ENCODE measurements around the gene NDUFS8. TPM values are rescaled to one million over a fixed set of nuclear protein-coding genes. Genes with fewer than 3 reads are reported as not detected.

Gene NDUFS8
- total RNA-seq, 1 donor from 2014 or later = 128 TPM

DNA sequence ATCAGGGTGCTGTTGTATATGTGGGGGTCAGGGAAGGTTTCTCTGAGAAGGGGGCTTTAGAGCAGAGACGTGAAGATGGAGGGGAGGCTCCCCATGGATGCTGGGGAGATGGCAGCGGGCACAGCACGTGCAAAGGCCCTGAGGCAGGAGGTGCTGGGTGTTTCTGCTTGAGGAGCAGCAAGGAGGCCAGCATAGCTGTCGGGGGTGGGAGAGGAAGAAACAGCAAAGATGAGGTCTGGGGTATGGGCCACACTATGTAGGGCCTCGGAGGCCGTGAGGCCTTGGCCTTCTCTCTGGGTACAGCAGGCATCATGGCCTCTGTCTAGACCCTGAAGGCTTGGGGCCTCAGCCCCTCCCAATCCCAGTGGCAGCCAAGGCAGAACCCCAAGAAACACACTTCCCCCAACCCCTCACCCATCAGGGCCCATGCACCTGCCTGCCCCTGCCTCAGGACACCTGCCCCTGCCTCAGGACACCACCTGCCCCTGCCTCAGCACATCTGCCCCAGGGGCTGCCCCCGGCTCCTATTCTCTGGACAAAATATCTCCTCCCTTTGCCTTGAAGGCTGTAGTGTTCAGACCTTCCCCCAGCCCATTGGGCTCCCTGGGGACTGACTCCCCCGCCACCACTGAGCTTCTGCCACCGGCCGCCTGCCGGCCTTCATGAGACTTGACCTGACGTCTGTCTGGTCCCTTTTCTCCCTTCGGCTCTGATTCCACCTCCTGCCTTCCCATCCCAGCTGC is 14.1 kb upstream of the NDUFS8 start:
- no peak for ATAC-seq

DNA sequence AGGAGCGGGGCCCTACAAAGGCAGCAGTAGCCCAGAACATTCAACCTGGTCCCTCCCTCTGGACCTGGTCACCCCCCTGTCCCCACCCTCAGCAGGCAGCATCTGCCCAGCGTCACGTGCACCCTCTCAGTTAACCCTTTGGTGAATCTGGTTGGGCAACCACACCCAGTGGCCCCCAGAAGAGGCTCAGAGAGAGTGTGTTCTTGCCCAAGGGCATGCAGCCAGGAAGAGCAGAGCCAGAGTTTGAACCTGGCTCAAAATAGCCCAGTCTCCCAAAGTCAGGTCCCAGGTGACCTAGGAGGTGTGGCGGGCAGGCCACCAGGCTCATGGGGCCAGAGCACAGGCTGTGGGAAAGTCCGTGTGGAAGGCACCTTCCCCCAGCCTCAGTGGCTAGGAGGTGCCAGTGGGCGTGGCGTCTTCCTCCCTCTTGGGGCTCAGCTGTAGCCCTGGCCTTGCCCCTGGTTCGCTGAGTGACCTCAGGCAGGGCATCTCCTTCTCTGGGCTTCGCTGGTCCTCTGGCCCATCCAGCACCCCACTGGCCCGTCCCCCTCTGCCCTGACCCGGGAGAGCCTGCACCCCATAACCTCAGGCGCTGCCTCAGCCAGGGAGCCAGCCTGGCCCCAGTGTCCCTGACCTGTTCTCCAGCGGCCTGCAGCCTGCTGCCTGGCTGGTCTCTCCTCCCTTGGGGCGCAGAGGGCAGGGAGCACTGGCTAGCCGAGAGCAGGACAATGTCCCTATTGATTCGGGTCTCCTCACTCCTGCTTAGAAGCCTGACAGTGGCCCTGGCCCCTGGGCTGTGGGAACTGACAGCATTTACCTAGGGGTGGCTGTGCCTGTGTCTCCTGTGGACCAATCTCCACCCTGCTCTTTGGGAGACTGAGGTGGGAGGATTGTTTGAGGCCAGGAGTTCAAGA is 13.3 kb upstream of the NDUFS8 start:
- ATAC-seq = no peak

GRCh38 chr11:68017980-68018729 is 12.3 kb upstream of the NDUFS8 start:
- no peak for ATAC-seq

DNA sequence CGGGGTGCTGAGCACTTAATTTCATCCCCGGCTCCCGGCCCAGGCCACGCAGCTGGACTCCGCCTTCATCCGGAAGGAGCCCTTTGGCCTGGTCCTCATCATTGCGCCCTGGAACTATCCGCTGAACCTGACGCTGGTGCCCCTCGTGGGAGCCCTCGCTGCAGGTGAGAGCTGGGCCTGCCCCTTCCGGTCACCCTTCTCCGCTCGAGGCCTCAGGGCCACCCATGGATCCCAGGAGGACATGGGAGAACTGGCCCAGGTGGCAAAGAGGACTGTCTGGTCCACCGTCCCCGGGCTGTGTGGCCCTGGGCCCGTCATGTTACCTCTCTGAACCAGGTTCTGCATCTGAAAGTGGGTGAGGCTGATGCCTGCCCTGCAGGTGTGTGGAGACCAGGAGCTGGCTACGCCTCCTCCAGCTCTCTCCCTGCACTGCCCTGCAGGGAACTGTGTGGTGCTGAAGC is 11.7 kb upstream of the NDUFS8 start:
- no peak for ATAC-seq

DNA sequence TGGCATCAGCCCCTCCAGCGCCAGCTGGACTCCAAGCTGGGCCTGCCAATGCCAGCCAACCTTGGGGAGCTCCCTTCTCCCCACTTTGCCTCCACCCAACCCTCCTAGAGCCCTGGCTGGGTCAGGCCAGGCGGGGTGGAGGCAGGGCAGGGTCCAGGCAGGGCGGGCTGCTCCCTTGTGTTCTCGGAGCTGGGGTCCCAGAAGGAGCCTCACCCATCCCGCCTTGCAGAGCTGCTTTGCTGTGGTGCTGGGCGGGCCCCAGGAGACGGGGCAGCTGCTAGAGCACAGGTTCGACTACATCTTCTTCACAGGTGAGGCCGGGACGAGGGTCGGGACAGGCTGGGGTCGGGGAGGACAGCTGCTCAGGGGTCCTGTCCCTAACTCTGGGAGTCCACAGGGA is 11.0 kb upstream of the NDUFS8 start:
- ATAC-seq = no peak

- peak; percentile 30 for ATAC-seq
These were observed 9.9 kb upstream of the NDUFS8 start for GRCh38 chr11:68020575-68020974.

DNA sequence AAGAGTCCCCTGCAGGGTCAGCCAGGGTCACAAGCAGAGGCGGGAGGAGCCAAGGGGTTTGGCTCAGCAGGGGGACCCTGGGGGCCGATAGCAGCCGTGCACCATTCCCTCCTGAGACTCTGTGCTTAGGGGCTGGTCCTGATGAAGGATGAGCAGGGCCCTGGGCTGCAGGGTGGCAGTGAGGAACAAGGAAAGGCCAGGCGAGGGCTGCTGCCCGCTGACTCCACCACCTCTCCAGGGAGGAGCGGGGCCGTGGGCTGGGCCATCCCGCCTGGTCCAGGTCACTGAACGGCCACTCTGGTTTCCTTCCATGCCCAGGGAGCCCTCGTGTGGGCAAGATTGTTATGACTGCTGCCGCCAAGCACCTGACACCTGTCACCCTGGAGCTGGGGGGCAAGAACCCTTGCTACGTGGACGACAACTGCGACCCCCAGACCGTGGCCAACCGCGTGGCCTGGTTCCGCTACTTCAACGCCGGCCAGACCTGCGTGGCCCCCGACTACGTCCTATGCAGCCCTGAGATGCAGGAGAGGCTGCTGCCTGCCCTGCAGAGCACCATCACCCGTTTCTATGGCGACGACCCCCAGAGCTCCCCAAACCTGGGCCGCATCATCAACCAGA is 9.2 kb upstream of the NDUFS8 start:
- ATAC-seq = peak; percentile 58

DNA sequence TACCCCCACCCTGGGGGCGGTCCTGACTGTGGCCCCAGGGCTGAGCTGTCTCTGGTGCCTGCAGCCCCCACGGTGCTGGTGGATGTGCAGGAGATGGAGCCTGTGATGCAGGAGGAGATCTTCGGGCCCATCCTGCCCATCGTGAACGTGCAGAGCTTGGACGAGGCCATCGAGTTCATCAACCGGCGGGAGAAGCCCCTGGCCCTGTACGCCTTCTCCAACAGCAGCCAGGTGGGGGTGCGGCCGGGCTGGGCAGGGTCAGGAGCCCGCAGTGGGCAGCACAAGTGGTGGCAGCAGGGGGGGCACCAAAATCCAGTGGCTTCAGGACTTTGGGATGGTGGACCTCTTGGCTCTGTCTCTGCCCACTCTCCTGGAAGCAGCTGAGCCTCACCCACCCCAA is 8.0 kb upstream of the NDUFS8 start:
- no peak for ATAC-seq

DNA sequence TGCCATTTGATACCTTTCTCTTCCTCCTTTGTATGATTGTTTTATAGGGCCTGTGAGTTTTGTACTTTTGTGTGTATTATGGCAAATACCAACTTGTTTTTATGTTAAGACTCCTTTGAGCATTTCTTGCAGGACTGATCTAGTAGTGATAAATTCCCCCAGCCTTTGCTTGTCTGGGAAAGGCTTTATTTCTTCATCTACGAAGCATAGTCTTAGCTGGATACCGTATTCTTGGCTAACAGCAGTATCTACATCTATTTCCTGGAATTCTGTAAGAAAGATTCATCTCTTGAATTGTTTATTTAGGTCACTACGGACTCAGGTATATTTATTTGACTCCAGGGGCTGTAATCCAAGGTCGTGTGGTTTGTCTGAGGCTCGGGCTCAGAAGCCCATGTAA is 6.0 kb upstream of the NDUFS8 start:
- ATAC-seq = no peak

DNA sequence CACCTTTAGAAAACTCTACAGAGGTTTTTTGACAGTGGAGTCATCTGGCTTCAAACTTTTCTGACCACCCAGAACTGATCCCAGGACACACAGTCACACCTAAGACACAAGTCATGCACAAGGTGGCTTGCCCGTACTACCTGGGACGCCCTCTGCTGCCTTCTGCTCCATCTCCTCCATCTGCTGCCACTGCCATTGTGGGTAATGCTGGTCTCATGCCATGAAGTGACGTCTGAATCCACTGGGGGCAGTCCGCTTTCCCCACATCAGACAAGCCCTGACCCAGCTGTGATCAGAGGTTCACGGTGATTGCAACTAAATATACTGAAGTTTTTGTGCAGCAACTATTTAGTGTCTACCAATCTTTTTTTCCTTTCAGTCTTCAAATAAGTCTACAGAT is 5.4 kb upstream of the NDUFS8 start:
- ATAC-seq = no peak

GRCh38 chr11:68026391-68027105 is 3.9 kb upstream of the NDUFS8 start:
- no peak for ATAC-seq

DNA sequence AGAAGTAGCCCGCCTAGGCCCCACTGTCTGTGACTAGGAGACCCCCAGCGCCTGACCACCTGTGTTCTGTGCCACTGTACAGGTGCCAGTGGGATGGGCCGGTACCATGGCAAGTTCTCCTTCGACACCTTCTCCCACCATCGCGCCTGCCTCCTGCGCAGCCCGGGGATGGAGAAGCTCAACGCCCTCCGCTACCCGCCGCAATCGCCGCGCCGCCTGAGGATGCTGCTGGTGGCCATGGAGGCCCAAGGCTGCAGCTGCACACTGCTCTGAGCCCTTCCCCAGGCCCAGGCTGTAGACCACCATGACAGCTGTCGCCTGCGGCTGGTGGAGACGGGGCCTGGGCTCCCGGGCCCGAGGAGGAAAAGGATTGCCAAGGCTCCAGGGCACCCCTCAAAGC is 2.8 kb upstream of the NDUFS8 start:
- ATAC-seq = no peak

DNA sequence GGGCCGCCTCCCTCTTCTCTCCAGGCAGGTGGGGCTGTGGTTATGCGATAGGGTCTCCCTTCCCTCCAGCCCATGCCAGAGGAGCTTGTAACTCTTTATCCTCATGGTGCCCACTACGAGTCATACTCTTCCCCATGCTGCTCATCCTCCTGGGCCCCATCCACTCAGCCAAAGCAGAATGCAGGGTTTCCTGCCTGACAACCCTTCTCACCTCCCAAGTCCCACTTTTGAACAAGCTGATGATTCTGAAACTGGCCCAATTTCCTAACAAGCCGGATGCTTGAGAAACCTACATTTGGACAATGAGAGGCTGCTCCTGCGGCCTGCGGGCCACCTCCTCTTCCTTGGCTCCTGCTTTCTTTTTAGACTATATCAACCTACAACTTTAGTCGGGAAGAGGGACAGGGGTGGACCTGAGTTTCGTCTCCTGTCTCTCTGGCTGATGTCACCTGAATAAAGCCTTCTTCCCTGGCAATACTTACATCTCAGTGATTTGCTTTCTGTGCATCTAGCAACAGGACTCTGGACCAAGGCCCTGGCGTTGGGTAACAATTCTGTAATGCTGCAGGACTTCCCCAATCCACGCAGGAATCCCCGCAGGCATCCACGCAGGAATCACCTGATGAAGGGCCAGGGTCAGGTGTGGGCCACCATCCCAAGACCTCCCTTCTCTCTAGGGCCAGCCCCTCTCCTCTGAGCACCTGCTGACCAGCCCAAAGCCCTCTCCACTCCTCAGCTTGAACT is 1.5 kb upstream of the NDUFS8 start:
- no peak for ATAC-seq

GRCh38 chr11:68031144-68031464 is 623 bp downstream of the NDUFS8 start:
- ATAC-seq = peak; percentile 5

GRCh38 chr11:68032003-68032402 is 1.5 kb downstream of the NDUFS8 start:
- ATAC-seq = no peak

- ATAC-seq = no peak
These were observed 2.7 kb downstream of the NDUFS8 start for GRCh38 chr11:68032997-68033707.

GRCh38 chr11:68033708-68034045 is 3.2 kb downstream of the NDUFS8 start:
- ATAC-seq = no peak

- ATAC-seq = no peak
These were observed 4.9 kb downstream of the NDUFS8 start for GRCh38 chr11:68035266-68035876.

DNA sequence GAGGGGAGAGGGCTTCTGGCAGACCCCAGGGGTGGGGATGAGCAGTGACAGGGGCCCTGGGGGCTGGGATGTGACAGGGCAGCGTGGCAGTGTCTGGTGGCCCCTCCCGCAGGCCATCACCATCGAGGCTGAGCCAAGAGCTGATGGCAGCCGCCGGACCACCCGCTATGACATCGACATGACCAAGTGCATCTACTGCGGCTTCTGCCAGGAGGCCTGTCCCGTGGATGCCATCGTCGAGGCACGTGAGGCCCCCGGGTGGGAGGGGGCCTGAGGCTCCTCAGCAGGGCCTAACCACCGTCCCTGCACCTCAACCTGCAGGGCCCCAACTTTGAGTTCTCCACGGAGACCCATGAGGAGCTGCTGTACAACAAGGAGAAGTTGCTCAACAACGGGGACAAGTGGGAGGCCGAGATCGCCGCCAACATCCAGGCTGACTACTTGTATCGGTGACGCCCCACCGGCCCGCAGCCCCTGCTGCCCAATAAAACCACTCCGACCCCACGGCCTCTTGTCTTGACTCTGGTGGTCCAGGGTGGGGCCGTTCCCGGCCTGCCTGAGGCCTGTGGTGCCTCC is 5.7 kb downstream of the NDUFS8 start:
- no peak for ATAC-seq

DNA sequence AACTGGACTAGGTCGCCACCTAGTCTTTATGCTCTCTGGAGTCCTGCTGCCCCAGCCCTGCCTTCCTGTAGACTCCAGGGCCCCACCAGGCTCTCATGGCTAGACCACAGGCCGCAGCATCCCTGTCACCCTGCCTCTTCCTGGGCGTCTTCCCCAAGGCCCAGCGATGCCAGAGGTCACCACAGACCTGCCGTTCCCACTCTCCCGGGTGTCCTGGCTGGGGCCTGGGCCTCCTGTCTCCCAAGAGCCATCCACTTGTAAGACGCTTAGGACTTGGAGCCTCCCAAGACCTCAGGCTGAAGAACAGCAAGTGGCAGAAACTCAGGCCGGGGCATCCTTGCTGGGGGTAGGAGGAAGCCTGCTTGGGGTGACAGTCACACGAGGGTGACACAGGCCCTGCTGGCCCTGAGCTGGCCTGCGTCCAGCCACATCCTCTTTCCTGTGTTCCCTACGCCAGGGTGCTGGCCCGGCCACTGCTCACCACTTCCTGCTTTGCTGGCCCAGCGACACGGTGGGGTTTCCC is 6.3 kb downstream of the NDUFS8 start:
- no peak for ATAC-seq
